ENCODE data around the gene AKAP13. TPM values are rescaled to one million over a fixed set of nuclear protein-coding genes. Genes with fewer than 3 reads are reported as not detected.

Gene AKAP13
- total RNA-seq, 4 donors from 2014 or later, result 131 to 265 (median 224) TPM

DNA sequence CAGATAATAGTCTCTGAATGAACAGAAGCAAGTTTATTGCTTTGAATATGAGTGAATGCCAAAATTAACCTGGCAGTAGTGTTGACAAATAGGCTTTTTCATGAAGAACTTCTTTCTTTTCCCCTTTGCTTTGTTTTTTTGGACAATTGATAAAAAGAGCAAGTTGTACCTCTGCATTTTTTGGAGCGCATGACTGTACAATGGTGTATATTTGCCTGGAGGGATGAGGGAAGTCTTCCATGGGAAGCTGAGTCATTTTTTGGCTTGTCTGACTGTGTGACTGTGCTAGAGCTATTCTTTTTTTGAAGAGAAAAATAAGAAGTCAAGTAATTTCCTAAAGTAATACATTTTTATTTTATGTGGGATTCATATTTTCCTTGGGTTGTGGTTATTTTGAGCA, 227.4 kb downstream of the AKAP13 start:
- TF ChIP-seq CTCF (IDR thresholded peaks at IDR 0.05; ENCODE audit: low read depth), result no peak

GRCh38 chr15:85609492-85609891, 229.1 kb downstream of the AKAP13 start:
- TF ChIP-seq CTCF (IDR thresholded peaks at IDR 0.05; ENCODE audit: low read depth), result no peak

GRCh38 chr15:85611361-85611760, 231.0 kb downstream of the AKAP13 start:
- TF ChIP-seq CTCF (IDR thresholded peaks at IDR 0.05; ENCODE audit: low read depth), result no peak

DNA sequence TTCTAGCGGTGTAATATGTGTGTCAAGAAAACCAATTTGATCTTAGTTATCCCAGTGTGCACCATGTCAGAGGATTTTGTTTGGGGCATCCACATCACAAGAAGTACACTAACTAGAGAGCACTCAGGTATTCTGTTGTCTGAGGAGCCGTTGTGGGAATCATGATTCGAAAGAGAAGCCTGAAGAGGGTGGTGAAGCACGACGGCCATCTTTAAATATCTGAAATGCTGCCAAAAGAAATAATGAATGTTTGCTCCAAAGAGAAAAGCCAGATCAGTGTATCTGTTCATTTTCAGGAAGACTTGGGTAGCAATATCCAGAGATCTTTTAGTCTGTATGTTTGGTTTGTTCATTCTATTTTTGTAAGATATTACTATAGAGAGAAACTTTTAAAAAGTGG, 233.7 kb downstream of the AKAP13 start:
- no peak for TF ChIP-seq CTCF (IDR thresholded peaks at IDR 0.05; ENCODE audit: low read depth)

DNA sequence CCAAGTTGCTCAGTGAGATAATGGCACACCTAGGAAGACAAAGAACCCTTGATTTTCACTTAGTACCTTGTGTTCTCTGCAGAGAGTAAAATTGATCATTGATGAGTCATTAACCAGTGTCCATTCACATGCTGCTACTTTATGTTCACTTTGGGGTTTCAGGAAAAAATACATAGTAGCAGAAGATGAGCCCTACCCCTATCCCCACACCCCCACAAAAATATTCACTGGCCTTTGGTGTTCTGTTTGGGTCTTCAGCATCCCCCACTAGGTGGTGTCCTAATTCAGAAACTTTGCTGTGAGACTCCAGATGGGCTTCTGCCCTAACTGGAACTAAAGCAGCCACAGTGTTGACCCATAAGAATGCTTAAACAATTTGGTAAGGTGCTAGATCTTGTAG, 235.5 kb downstream of the AKAP13 start:
- no peak for TF ChIP-seq CTCF (IDR thresholded peaks at IDR 0.05; ENCODE audit: low read depth)

- TF ChIP-seq CTCF (IDR thresholded peaks at IDR 0.05; ENCODE audit: low read depth), result no peak
Measured at GRCh38 chr15:85616549-85617110, 236.2 kb downstream of the AKAP13 start.

DNA sequence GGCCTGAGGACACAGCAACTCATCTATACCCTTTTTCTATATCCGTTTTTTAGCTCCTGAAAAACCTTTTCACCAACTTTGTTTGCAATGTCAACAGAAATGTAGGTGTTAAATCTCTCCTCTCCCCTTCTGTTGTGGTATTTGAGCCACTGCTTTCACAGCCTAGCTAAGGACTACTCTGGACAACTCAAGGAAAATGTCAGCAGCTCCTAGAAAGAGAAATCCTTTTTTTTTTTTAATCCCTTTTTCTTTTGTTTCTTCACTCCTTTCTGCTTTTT, 237.8 kb downstream of the AKAP13 start:
- no peak for TF ChIP-seq CTCF (IDR thresholded peaks at IDR 0.05; ENCODE audit: low read depth)
